Measurements from ENCODE around the gene KCND3.
"Not testable (repeated sequence)": the region's sequence is repeated elsewhere in the genome, so short reads cannot be mapped to it uniquely, and the experiment has no call there.

KCND3 gene

DNA sequence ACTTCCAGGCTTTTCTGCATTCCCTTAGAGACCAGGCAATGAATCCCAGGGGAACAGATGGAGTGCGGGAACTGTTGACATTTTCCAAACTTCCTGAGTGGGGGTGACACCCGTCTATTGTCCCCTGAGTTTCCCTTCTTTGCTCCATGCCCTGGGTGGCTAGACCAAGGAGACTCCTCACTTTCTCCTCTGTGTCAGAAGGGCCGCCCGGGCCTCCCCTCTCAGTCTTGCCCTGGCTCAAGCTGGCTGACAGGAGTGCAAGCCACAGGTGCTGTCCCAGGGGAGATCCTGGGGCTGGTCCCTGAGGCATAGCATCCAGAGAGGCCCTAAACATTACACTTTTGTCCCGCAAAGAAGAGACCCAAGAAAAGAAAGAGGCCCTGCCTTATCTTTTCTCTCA, 170.9 kb downstream of the KCND3 start:
- no peak for DNase-seq (ENCODE audit: extremely low read depth in 1 of 2, low read depth in 1 of 2)

DNA sequence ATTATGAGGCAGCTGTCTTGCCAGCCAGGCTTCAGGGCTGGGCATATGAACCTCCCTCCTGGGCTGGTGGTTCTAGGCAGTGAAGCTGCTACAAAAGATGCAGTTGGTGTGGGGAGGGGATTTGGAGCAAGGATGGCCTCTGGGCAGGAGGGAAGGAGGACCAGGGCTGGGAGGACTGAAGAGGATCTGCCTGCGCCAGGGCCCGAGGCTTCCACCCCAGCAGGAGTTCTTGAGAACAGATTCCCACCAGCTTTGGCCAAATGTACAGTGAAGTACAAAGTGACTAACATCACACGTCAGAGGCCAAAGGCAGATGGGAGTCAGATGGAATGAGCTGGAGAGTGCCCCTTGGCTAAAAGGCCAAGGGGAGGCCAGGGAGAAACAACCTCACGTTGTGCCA, 171.4 kb downstream of the KCND3 start:
- no peak for DNase-seq (ENCODE audit: extremely low read depth in 1 of 2, low read depth in 1 of 2)

DNA sequence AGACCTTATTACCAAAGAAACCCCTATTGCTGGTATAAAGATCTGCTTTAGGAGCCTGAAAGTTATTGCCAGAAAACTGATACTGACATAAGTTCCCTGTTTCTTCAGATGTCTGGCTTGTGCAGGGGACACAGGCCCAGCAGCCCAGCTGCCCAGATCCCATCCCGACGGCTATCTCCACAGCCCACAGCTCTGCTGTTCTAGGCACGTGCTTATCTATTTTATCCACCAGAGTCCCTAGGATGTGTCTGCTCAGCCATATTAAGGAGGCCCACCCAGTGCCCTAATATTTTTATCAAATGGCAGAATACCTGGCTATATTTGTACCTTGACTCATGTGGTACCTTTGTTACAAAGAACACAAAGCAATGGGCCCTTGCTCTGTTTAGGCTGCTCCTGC, 174.8 kb downstream of the KCND3 start:
- DNase-seq (ENCODE audit: extremely low read depth in 1 of 2, low read depth in 1 of 2), result no peak

DNA sequence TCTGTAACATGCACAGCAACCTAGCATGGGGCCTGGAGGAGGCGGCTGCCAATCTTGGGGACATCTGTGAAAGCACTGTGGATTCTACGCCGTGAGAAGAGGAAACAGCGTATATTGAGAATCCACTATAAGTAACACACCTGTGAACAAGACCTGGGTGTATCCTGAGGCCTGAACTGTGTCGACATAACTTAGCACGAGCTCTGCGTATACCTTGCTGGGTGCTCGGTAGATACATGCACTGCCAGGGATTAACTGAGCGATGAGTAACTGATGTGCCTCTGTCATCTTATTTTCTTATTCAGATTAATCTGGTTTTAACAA, 175.2 kb downstream of the KCND3 start:
- no peak for DNase-seq (ENCODE audit: extremely low read depth in 1 of 2, low read depth in 1 of 2)

DNA sequence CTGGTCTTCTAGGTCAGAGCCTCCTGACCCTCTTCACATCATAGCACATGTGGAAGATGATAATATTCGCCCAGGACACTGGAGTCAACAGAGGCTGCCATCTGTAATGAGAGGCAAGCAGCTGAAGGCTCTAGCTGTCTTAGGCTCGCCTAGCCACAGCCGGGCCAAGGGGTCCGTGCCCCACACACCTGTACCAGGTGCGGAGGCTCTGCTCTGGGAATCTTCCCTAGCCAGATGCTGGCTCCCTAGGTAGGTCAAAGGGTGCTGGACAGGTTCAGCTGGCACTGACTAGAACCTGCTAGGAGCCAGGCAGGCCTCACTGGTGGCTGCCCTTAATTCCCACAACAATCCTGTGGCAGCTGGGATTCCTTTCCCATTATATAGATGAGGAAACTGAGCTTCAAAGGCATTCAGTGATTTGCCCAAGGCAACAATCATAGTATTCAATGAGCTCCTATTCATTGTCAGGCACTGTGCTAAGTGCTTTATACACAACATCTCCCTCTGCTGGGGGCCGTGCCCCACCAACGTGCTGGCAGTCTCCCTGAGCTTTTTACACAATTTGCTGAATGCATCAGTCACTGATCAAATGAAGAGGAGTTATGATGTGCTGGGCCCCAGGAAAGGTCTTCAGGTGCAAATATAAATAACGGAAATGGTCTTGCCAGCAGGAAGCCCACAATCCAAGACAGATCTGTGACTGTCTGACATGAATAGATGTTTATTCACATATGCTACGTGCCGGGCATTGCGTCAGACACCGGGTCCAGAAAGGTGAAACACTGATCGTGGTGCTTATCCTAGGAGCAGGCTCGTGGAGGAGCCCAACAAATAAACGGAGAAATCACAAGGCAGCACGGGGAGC, 175.8 kb downstream of the KCND3 start:
- DNase-seq (ENCODE audit: extremely low read depth in 1 of 2, low read depth in 1 of 2), result no peak

DNA sequence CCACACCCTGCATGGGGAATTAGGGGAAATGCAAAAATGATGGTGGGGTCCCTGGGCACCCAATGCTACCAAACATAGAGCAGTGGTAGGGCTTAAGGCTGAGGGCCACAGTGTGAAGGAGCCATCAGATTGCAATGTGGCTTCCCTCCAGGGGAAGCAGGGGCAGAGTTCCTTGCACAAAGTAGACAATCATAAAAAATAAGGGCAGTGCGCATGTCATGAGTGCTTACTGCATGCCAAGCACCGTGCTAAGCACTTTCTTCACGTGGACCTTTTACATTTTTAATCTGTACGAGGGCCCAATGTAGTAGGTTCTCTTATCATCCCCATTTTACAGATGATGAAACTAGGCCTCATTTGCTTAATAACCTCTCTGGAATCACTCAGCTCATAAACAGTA, 177.2 kb downstream of the KCND3 start:
- DNase-seq (ENCODE audit: extremely low read depth in 1 of 2, low read depth in 1 of 2), result no peak

DNA sequence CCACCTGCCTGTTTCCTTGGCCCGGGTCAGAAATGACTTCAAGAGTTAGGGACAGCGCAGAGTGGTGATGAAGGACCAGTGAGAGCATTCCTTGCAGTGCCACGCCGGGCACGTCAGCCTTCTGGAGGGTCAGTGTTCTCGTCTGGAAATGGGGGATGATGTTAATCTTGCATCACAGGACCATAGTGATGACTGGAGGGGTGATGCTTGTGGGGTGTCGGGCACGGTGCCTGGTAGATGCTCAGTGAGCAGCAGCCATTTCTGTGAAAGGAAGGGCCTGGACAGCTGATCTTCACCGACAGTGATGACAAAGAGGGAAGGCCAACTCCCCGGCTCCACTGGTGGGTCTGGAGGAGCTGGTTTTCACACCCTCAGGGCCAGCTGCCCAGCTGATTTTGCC, 177.6 kb downstream of the KCND3 start:
- no peak for DNase-seq (ENCODE audit: extremely low read depth in 1 of 2, low read depth in 1 of 2)

DNA sequence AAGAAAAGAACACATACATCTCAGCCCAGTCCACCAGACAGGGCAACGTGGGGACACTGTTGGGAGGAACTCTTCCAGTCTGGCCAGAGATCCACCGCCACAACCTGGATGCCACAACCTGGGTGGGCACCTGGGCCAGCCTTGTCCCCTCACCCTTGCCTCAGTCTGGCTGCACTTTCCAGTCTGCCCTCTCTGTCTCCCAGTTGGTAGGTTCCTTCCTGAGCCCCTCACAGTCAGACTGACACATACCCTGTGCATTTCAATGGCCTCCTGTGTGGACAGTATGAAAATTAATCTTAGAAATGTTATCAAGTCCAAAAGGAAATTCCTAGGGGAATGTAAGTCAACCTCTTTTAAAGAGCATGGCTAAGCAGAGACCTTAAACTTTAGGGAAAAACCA, 184.2 kb downstream of the KCND3 start:
- DNase-seq (ENCODE audit: extremely low read depth in 1 of 2, low read depth in 1 of 2), result no peak

DNA sequence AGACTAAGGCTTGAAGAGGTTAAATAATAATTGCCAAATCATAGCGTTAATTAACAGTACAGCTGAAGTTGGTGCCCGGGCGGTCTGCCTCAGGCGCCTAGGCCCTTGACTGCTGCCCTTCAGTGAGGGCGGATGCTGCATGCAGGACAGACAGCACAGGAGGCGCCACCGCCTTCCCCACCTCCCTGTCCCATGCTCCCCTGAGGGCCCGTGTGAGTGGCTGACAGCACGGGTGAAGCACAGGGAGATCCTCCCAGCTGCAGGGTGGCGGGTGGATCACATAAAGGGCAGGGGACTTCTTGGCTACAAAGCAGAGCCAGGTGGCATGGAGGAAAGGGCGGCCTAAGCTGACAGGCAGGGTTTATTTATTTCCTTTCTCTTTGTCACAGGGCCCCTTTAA, 184.7 kb downstream of the KCND3 start:
- no peak for DNase-seq (ENCODE audit: extremely low read depth in 1 of 2, low read depth in 1 of 2)

DNA sequence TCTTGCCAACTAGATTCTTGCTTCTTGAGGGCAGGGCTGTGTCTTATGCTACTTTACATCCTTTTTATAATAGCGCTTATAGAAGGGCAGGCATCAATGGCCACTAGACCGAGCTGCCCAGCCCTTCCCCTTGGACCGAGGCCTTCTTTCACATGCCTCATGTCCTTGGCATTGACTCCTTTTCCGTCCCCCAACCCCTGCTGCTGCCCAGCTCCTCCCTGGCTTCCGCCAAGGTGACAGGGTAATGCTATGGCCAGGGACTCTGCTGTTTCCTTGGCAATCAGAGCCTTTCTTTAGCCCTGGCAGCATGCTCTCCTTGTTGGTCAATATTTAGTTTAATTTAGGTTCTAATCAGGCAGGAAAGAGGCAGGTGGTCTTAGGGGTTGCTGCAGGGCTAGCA, 185.5 kb downstream of the KCND3 start:
- DNase-seq (ENCODE audit: extremely low read depth in 1 of 2, low read depth in 1 of 2), result no peak

DNA sequence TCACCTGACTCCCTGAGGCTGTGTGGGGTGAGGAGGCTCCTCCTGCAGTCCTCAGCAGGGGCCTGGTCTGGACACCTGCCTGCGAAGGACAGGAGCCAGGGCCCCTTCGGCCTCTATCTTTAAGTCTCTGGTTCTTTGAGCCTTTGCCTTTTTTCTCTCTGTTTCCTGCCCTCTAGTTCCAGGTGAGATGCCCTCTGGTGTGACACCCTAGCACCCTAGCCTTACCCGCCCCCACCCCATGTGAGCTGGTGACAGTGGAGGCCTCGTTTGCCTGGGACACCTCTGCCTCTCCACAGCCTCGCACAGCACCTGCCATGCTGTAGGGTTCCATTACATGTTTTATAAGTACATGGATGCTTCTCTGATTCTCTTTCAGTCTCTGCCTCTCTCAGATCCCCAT, 186.5 kb downstream of the KCND3 start:
- DNase-seq (ENCODE audit: extremely low read depth in 1 of 2, low read depth in 1 of 2), result no peak

DNA sequence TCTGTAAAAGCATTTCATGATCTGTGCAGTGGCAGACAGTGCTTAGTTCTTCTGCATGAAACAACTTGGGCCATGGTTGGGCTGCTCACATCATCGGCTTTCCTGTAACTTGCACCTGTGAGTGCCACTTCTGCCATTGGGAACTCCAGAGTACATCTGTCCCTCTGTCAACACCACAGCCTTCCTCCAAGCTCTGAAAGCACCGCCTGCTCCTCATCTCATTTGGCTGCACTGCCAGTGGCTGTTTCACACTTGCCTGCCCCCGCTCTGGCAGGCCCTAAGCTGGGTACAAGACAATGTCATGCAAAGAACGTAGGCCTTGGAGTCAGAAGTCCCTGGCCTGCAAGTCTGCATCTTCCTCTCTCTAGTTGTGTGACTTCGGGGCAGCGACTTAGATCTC, 187.4 kb downstream of the KCND3 start:
- no peak for DNase-seq (ENCODE audit: extremely low read depth in 1 of 2, low read depth in 1 of 2)

DNA sequence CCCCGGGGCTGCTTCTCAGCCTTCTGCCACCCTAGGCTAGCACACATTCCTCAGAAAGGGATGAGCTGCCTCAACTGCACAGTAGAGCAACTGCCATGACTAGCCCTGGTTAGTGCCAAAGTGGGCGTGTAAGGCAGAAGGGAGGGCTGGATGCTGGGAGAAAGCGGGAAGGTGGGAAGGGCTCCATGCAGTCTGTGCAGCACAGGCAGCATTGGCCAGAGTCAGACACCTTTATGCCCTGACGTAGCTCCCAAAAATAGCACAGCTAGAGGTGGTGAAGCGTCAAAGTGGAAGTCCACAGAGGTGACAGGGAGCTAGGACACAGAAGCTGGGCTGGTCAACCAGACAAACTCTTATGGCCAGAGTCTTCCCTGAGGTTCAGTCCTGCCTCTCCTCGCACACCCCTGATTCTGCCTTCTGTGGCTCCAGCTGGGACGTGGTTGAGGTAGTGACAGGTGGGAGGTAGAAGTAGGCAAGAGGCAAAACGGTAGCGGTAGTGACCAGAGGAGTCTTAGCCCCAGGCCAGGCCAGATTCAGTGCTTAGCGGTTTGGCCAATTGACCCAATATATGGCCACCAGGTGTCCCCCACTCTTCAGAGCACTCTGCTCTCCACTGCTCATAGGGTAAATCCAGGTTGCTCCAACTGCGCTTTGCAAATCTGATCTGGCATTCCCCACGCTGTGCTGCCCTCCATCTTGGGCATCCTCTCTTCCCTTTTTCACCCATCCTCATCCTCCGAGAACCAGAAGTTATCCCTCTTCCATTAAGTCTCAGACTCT, 188.2 kb downstream of the KCND3 start:
- DNase-seq (ENCODE audit: extremely low read depth in 1 of 2, low read depth in 1 of 2), result no peak

DNA sequence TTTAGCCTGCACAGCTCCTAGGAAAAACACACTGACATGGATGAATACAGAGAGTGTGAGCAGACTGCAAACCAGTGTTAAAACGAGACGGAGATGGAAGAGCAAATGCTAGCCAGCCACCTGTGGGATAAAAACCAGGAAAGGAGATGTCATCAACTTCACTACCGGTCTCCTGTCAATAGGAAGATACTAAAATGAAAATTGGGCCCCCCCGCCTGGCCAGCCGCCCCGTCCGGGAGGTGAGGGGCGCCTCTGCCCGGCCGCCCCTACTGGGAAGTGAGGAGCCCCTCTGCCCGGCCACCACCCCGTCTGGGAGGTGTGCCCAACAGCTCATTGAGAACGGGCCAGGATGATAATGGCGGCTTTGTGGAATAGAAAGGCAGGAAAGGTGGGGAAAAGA, 189.7 kb downstream of the KCND3 start:
- DNase-seq (ENCODE audit: extremely low read depth in 1 of 2, low read depth in 1 of 2), result not testable (repeated sequence)

DNA sequence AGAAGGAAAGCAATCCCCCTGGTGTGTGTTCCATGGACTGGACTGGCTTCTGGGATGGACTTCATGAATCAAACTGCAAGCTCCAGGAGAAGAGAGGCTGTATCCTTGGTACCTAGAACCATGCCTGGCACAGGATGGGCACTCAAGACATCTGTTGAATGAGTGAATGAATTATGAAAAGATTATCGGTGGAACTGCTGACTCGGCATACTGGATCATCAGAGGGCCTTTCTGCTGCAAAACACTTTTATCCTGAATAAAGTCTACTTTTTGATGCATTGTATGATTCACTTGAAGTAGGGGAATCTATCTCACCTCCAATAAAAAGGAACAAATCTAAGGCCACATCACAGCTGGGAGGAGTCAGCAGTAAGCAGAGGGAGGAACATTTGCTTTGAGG, 190.9 kb downstream of the KCND3 start:
- no peak for DNase-seq (ENCODE audit: extremely low read depth in 1 of 2, low read depth in 1 of 2)

DNA sequence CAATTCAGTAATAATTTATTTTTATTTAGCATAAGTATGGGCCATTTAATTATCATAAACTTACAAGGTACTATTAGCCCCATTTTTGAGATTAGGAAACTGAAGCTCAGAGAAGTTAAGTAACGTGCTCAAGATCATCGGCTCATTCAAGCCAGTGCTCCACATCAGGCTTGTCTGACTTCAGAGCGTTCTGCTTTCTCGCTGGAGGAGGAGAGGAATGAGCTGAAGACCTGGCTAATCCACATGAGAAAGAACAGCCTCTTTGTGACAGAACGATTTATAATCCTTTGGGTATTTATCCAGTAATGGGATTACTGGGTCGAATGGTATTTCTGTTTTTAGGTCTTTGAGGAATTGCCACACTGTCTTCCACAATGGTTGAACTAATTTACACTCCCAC, 194.1 kb downstream of the KCND3 start:
- no peak for DNase-seq (ENCODE audit: extremely low read depth in 1 of 2, low read depth in 1 of 2)

DNA sequence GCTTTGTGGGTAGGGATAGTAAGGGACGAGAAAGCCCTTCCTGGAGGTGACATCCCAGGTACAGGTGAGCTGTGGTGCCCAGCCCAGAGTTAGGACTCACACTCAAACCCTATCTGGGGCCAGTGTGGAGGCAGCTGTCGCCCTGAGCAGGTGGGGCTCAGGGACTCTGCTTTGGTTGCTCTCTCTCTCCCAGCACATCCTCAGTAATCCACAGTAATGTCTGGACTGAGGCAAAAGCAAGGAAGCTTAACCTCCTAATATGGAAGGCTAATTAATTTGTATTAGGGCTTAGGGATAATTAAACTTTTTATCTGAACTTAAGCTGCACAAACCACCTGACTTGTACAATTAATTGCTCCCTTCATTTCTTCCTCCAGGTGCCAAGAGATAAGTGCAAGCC, 195.5 kb downstream of the KCND3 start:
- DNase-seq (ENCODE audit: extremely low read depth in 1 of 2, low read depth in 1 of 2), result no peak

DNA sequence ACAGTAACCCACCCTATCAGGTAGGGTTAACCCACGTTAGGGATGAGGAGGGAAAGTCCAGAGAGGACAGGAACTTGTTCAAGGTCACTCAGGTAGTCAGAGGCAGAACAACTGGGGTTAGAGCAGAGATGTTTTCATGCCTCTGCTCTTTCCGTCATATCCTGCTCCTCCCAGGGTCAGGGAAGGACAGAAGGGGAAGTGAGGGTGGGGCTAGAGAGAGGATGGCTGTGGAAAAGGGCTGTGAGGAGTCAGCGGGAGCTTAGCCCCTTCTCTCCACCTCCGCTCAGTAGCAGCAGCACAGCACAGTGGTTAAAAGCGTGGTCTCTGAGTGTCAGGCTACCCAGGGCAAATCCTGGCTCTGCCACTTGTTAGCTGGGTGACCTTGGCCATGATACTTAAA, 197.2 kb downstream of the KCND3 start:
- no peak for DNase-seq (ENCODE audit: extremely low read depth in 1 of 2, low read depth in 1 of 2)

DNA sequence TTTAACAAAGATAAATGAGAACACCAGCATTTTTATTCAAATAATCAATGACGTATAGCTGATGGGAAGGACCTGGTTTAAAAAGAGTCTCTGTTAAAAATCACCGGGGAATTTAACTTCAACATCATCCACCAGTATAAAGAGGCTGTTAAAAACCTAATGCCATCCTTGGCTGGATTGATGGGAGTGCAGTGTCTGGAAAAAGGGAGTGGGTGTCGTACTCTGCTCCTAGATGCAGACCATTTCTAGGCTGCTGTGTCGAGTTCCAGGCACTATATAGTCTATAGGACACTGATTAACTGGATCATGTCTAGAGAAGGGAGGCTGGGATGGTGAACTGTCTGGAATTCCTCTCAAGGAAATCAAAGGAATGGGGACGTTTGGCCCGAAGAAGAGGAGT, 197.7 kb downstream of the KCND3 start:
- no peak for DNase-seq (ENCODE audit: extremely low read depth in 1 of 2, low read depth in 1 of 2)

DNA sequence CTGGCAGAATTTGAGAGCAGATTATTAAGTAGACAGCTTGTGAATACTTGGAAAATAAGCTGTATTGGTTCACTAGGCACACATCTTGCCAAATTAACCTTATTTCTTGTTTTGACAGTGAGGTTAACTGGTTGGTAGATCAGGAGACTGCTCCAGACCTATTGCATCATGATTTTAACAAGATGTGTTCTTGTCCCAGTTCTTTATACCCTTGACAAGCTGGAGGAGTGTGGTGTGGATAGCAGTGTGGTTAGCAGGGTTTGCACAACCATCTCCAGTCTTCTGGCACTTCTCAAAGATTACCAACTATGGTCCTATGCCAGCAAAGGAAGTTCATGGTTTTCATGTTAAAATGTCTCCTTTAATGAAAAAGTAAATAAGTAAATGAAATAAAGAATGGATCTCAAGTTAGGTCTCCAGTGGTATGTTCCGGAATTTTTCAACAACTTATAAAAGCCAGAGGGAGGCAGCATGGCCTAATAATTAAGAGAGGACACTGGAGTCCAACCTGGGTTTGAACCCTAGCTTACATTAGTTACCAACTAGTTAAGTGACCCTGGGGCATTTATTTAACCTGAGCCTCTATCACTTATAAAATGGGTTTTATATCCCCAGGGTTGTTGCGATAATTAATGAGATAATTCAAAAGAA, 199.7 kb downstream of the KCND3 start:
- DNase-seq (ENCODE audit: extremely low read depth in 1 of 2, low read depth in 1 of 2), result no peak

DNA sequence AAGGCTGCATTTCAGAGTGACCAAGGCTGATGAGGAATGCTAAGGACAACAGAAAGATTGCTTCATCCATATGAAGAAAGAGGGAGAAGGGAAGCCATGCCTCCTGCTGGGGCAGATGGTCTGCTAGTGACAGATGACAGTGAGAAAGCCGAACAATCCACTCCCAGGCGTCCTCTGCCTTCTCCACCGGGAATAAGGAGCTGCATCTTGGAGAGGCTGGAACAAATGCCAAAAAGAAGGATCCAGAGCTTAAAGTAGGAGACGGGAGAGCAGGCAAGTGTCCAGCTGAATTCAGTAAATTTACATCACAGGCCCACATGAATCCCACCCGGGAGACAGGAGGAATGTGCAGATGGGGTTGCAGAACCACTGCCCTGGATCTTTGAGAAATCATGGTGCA, 200.3 kb downstream of the KCND3 start:
- DNase-seq (ENCODE audit: extremely low read depth in 1 of 2, low read depth in 1 of 2), result no peak

DNA sequence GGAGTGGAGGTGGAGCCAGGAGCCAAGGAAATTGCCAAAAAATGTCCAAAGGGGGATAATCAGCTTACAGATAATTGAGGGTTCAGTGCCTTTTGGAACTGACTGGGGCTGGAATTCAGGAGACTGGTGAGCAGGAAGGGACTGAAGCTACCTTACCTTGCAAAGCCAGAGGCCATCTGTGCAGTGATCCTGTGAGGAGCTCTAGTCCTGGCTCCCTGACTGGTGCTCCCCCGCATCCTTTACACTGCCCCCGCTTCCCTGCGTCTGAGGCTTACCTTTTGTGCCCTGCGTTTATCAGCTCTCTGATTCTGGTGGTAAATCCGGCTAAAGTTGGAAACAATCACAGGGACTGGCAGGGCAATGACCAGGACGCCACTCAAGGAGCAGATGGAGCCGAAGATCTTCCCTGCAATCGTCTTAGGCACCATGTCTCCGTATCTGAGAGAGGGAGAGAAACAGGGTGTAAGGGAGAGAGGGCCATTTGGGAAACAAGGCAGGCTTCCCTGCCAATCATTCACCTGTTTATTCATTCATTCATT, 202.7 kb downstream of the KCND3 start:
- DNase-seq (ENCODE audit: extremely low read depth in 1 of 2, low read depth in 1 of 2), result no peak

Data from stimulated activated CD8-positive, alpha-beta memory T cell treated with anti-CD3 and anti-CD28 coated beads, Interleukin-7, amount 100 ng/mL, for 48 hours (primary cell).